GM12892 (cell line): ENCODE results near the gene EPC2.

Experiments
- POLR2A ChIP-seq: IDR thresholded peaks from 2 replicates; pipeline ENCODE4 v1.6.1; 2011; ENCODE audit warnings: low read depth, low read length, control low read depth
- POLR2AphosphoS5 ChIP-seq: IDR thresholded peaks from 2 replicates; pipeline ENCODE4 v1.6.1; 2011; ENCODE audit warnings: low read depth, low read length, control low read depth

GRCh38 chr2:148764815-148765214, 120.3 kb downstream of the EPC2 start:
- no peak for TF ChIP-seq POLR2A
- no peak for TF ChIP-seq POLR2AphosphoS5
